ENCODE data around the gene PRKAA1.
A peak's percentile ranks its signal among the peaks of the same experiment; 100 is the strongest.
"Not testable (repeated sequence)": the region's sequence is repeated elsewhere in the genome, so short reads cannot be mapped to it uniquely, and the experiment has no call there.

The PRKAA1 gene

DNA sequence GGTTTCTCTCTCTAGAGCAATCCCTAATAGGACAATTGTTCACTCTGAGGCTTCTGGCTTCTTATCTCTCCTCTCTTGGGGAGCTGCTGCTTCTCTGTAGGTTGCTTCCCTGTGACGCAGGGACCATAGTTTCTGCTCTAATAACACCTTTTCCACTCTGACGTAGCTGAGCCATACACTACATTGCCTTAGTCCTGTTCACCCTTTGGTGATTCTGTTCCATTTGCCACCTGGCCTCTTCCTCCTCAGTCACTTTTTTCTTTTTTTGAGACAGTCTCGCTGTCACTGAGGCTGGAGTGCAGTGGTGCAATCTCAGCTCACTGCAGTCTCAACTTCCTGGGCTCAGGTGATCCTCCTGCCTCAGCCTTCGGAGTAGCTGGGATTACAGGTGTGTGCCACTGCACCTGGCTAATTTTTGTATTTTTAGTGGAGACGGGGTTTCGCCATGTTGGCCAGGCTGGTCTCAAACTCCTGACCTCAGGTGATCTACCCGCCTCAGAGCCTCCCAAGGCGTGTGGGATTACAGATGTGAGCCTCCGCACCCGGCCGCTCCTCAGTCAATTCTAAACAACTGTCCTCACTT, 27.4 kb upstream of the PRKAA1 start:
- peaks cover 42% of the 10 kb centered on the region for H3K36me3 ChIP-seq (ENCODE audit: control insufficient read depth, insufficient read depth, low read length)
- H3K27ac ChIP-seq (ENCODE audit: insufficient read depth, low read depth, low read length, poor library complexity, severe bottlenecking); H3K9me3 ChIP-seq (ENCODE audit: control insufficient read depth, low read length); H3K4me1 ChIP-seq (ENCODE audit: control insufficient read depth, insufficient read depth, low read length); H3K27me3 ChIP-seq (ENCODE audit: control insufficient read depth, insufficient read depth, low read length, poor library complexity, severe bottlenecking); H3K4me3 ChIP-seq (ENCODE audit: insufficient read depth, low read depth, low read length): not testable (repeated sequence)
- WGBS, 2 experiments, result 92 to 94% methylated on average over 11 of the region's 11 CpGs

DNA sequence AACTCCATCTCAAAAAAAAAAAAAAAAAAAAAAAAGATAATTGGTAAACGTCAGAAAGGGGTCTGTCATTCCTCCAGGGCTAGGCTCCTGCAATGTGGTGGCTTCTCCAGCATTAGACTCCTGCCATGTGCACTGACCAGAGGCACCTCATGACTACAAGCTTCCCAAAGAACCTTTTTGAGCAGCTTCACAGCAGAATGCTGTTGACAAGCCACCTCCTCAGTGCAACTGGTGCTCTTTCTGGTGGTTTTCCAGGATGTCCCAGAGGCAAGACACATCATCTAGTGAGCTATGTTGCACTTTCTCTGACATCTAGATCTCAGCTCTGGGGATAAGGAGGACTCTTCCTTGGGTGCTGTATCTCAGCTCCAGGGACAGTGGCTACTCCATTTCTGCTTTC, 25.3 kb upstream of the PRKAA1 start:
- H3K27ac ChIP-seq (ENCODE audit: insufficient read depth, low read depth, low read length, poor library complexity, severe bottlenecking), result no peak overlapping the region
- H3K27me3 ChIP-seq (ENCODE audit: control insufficient read depth, insufficient read depth, low read length, poor library complexity, severe bottlenecking), result no peaks in the 10 kb centered on the region
- WGBS, 2 experiments, result 67 to 81% methylated on average over 1 of the region's 1 CpG
- no peaks in the 10 kb centered on the region for H3K4me1 ChIP-seq (ENCODE audit: control insufficient read depth, insufficient read depth, low read length)
- no peaks in the 10 kb centered on the region for H3K9me3 ChIP-seq (ENCODE audit: control insufficient read depth, low read length)
- no peak overlapping the region for H3K4me3 ChIP-seq (ENCODE audit: insufficient read depth, low read depth, low read length)
- peaks cover 26% of the 10 kb centered on the region for H3K36me3 ChIP-seq (ENCODE audit: control insufficient read depth, insufficient read depth, low read length)

DNA sequence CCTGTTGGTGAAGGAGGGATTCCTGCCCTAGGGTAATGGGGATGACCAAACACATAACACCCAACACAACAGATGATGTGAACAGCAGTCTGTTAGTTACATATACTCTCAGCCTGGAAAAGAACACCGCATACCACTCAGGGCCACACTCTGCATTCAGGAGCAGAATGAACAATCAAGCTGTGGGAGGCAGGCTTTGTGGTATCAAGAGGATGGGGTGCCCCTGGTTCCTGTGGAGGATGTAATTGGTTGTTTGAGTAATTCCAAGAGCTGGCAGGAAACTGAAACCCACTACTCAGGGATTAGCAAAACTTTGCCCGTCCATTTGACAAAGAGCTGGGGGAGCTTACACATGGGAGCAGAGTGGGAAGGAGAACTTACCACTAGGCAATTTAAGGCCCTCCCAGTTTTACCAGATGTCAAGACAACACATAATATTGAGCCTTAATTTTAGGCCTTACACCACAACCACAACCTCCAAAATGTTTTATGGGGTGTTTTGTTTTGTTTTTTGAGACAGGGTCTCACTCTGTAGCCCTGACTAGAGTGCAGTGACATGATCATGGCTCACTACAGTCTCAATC, 15.6 kb upstream of the PRKAA1 start:
- Histone ChIP-seq H3K27ac (ENCODE audit: insufficient read depth, low read depth, low read length, poor library complexity, severe bottlenecking) (no peak overlapping the region), H3K27me3 (ENCODE audit: control insufficient read depth, insufficient read depth, low read length, poor library complexity, severe bottlenecking) (no peaks in the 10 kb centered on the region), H3K4me1 (ENCODE audit: control insufficient read depth, insufficient read depth, low read length) (peaks cover 6% of the 10 kb centered on the region), H3K36me3 (ENCODE audit: control insufficient read depth, insufficient read depth, low read length) (no peaks in the 10 kb centered on the region), H3K4me3 (ENCODE audit: insufficient read depth, low read depth, low read length) (no peak overlapping the region), H3K9me3 (ENCODE audit: control insufficient read depth, low read length) (no peaks in the 10 kb centered on the region)
- 51 to 61% methylated on average over 2 of the region's 2 CpGs for WGBS, 2 experiments

DNA sequence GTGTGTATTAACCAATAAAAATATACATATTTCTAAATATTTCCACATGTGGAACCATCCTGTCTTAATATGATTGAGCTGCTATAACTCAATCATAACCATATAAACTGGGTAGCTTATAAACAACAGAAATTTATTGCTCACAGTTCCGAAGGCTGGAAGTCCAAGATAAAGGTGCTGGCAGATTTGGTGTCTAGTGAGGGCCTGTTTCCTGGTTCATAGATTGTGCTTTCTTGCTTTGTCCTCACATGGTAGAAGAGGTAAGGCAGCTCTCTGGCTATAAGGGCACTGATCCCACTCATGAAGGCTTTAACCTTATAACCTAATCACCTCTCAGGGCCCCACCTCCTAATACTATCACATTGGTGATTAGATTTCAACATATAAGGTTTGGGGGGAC, 14.0 kb upstream of the PRKAA1 start:
- Histone ChIP-seq H3K36me3 (ENCODE audit: control insufficient read depth, insufficient read depth, low read length) (no peaks in the 10 kb centered on the region), H3K9me3 (ENCODE audit: control insufficient read depth, low read length) (no peaks in the 10 kb centered on the region), H3K27me3 (ENCODE audit: control insufficient read depth, insufficient read depth, low read length, poor library complexity, severe bottlenecking) (no peaks in the 10 kb centered on the region), H3K4me3 (ENCODE audit: insufficient read depth, low read depth, low read length) (no peak overlapping the region), H3K27ac (ENCODE audit: insufficient read depth, low read depth, low read length, poor library complexity, severe bottlenecking) (no peak overlapping the region), H3K4me1 (ENCODE audit: control insufficient read depth, insufficient read depth, low read length) (peaks cover 6% of the 10 kb centered on the region)
- 28 to 69% methylated on average over 1 of the region's 1 CpG for WGBS, 2 experiments

DNA sequence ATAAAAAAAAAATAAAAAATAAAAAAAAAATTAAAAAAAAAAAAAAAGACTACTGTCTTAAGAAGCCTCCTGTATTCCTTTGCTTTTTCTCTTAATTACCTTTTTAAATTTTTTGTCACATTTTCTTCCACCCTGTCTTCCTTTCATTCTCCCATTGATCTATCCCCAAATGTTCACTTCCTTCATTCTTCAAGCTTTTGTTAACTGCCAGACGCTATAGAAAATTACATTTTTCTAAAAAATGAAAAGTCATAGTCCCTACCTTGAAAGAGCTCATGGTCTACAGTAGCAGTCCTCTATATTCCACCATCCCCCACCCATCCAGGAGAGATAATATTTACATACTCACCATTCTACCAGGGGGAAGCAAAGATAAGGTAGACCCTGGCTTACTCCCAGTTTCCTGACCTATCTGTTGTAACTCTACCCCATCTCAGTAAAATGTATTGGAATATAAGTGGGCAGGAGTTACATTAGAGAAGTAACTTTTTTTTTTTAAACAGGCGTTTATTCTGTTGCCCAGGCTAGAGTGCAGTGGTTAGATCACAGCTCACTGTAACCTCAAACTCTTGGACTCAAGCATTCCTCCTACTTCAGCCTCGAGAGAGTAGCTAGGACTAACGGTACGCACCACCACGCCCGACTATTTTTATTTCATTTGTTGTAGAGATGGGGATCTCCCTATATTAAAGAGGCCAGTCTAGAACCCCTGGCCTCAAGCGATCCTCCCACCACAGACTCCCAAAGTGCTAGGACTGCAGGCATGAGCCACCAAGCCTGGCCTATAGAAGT, 3.8 kb upstream of the PRKAA1 start:
- Histone ChIP-seq H3K27ac (ENCODE audit: insufficient read depth, low read depth, low read length, poor library complexity, severe bottlenecking) (no peak overlapping the region), H3K36me3 (ENCODE audit: control insufficient read depth, insufficient read depth, low read length) (no peaks in the 10 kb centered on the region), H3K27me3 (ENCODE audit: control insufficient read depth, insufficient read depth, low read length, poor library complexity, severe bottlenecking) (no peaks in the 10 kb centered on the region), H3K9me3 (ENCODE audit: control insufficient read depth, low read length) (no peaks in the 10 kb centered on the region), H3K4me1 (ENCODE audit: control insufficient read depth, insufficient read depth, low read length) (peaks cover 6% of the 10 kb centered on the region), H3K4me3 (ENCODE audit: insufficient read depth, low read depth, low read length) (no peak overlapping the region)
- WGBS, 2 experiments, result 86 to 93% methylated on average over 5 to 8 of the region's 8 CpGs

DNA sequence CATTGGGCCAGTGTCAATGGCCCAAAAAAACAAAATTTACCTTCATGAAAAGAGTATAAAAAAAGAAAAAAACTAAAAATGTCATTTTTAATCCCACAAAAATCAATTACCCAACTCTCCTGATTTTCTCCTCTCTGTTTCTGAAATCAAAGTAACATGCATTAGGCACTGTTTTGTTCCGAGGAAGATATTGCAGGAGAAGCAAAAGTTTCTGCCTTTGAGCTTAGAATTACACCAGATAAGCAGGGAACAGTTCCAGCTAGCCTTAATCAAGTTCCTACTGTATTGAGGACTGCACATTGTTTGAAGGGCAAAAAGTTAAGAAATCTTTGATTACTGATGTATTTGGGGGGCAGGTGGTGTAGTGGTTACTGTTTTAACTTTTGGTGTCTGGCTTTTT, 1.1 kb upstream of the PRKAA1 start:
- H3K27ac ChIP-seq (ENCODE audit: insufficient read depth, low read depth, low read length, poor library complexity, severe bottlenecking), result no peak overlapping the region
- H3K9me3 ChIP-seq (ENCODE audit: control insufficient read depth, low read length), result no peaks in the 10 kb centered on the region
- H3K4me3 ChIP-seq (ENCODE audit: insufficient read depth, low read depth, low read length), result peak overlapping the region; percentile 78
- H3K36me3 ChIP-seq (ENCODE audit: control insufficient read depth, insufficient read depth, low read length), result no peaks in the 10 kb centered on the region
- H3K27me3 ChIP-seq (ENCODE audit: control insufficient read depth, insufficient read depth, low read length, poor library complexity, severe bottlenecking), result no peaks in the 10 kb centered on the region
- 0% methylated on average over 1 of the region's 1 CpG for WGBS, 2 experiments
- peaks cover 10% of the 10 kb centered on the region for H3K4me1 ChIP-seq (ENCODE audit: control insufficient read depth, insufficient read depth, low read length)

DNA sequence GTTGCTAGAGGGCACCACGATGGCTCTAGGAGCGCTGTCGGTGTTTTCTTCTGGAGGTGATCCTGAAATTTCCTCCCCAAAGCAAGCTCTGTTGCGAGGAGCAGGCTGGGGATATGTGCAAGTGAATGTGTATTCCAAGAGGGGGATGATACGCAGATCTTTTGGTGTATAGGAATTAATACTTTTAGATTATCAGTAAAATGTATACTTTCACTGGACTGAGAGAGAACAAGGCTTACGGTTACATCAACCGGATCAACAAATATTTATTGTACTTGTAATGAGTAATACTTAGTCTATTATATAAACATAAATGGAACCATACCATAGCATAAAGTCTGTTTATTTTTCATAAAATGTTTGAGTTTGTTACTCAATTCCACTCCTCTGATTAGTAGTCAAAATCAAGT, 632 bp upstream of the PRKAA1 start:
- H3K4me1 ChIP-seq (ENCODE audit: control insufficient read depth, insufficient read depth, low read length), result peaks cover 10% of the 10 kb centered on the region
- 0 to 1% methylated on average over 5 of the region's 7 CpGs for WGBS, 2 experiments
- H3K4me3 ChIP-seq (ENCODE audit: insufficient read depth, low read depth, low read length), result peak overlapping the region; percentile 78
- peak overlapping the region; percentile 87 for H3K27ac ChIP-seq (ENCODE audit: insufficient read depth, low read depth, low read length, poor library complexity, severe bottlenecking)
- H3K36me3 ChIP-seq (ENCODE audit: control insufficient read depth, insufficient read depth, low read length), result no peaks in the 10 kb centered on the region
- no peaks in the 10 kb centered on the region for H3K9me3 ChIP-seq (ENCODE audit: control insufficient read depth, low read length)
- no peaks in the 10 kb centered on the region for H3K27me3 ChIP-seq (ENCODE audit: control insufficient read depth, insufficient read depth, low read length, poor library complexity, severe bottlenecking)

DNA sequence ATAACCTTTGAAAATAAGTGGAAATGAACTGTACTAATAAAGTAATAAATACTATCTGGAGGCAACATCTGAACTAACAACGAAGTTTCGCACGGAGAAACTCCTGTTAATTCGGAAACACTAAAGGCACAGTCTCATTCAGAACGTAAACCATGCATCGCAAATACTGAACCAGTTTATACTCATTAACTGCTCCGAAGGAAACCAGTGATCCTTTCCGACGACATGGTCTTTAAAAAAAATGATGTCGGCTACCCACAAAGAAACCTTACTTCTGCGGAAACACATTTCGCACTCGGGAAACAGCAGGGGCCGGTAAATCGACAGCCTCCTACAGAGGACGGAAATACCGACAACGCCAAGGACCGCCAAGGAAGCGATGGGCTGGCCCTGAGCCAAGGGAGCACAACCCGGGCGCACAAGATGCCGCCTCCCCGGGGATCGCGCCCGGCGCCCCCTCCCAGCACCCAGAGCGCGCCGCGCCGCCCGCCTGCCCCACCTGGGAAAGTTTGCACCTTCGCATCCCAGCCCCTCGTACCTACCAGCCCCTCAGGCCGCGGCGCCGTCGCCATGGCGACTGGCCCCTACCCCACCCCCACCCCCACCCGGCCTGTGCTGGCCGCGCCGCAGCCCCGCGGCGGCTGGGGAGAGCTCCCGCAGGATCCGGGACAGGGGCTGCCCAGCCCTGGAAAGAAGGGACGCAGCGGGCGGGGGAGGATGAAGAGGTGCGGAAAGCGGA, 732 bp downstream of the PRKAA1 start:
- Histone ChIP-seq H3K27me3 (ENCODE audit: control insufficient read depth, insufficient read depth, low read length, poor library complexity, severe bottlenecking) (no peaks in the 10 kb centered on the region), H3K27ac (ENCODE audit: insufficient read depth, low read depth, low read length, poor library complexity, severe bottlenecking) (peak overlapping the region; percentile 92)
- 0% methylated on average over 55 to 56 of the region's 56 CpGs for WGBS, 2 experiments

DNA sequence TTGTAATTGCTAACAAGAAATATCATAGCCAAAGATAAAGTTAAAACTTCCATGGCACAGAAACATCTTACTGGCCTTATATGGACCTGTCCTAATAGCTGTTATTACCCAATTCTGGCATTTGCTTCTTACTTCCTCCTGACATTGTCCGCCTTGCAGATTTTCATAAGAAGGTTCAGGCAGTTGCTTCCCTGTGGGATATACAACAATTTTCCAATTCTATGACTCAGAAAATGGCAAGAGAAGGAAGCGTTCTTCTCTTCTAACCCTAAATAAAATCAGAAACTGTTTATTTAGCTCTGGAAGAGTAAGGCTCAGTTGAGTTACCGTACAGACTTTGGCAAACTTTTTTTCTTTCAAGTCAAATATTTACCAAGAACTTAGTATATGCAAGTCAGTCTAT, 1.7 kb downstream of the PRKAA1 start:
- 93 to 94% methylated on average over 3 of the region's 3 CpGs for WGBS, 2 experiments
- Histone ChIP-seq H3K27ac (ENCODE audit: insufficient read depth, low read depth, low read length, poor library complexity, severe bottlenecking) (no peak overlapping the region), H3K27me3 (ENCODE audit: control insufficient read depth, insufficient read depth, low read length, poor library complexity, severe bottlenecking) (no peaks in the 10 kb centered on the region), H3K4me3 (ENCODE audit: insufficient read depth, low read depth, low read length) (peak overlapping the region; percentile 78), H3K9me3 (ENCODE audit: control insufficient read depth, low read length) (no peaks in the 10 kb centered on the region), H3K36me3 (ENCODE audit: control insufficient read depth, insufficient read depth, low read length) (no peaks in the 10 kb centered on the region), H3K4me1 (ENCODE audit: control insufficient read depth, insufficient read depth, low read length) (peaks cover 10% of the 10 kb centered on the region)

More for the DNA sequence above, 732 bp downstream of the PRKAA1 start:
- peak overlapping the region; percentile 78 for H3K4me3 ChIP-seq (ENCODE audit: insufficient read depth, low read depth, low read length)
- no peaks in the 10 kb centered on the region for H3K9me3 ChIP-seq (ENCODE audit: control insufficient read depth, low read length)
- no peaks in the 10 kb centered on the region for H3K36me3 ChIP-seq (ENCODE audit: control insufficient read depth, insufficient read depth, low read length)
- peaks cover 10% of the 10 kb centered on the region for H3K4me1 ChIP-seq (ENCODE audit: control insufficient read depth, insufficient read depth, low read length)

DNA sequence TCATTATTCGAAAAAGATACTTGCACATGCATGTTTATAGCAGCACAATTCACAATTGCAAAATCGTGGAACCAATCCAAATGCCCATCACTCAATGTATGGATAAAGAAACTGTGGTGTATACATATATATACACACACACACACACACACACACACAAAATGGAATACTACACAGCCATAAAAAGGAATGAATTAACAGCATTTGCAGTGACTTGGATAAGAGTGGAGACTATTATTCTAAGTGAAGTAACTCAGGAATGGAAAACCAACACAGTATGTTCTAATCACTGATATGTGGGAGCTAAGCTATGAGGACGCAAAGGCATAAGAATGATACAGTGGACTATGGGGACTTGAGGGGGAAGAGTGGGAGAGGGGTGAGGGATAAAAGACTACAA, 3.3 kb downstream of the PRKAA1 start:
- H3K27ac ChIP-seq (ENCODE audit: insufficient read depth, low read depth, low read length, poor library complexity, severe bottlenecking); H3K36me3 ChIP-seq (ENCODE audit: control insufficient read depth, insufficient read depth, low read length); H3K4me3 ChIP-seq (ENCODE audit: insufficient read depth, low read depth, low read length); H3K27me3 ChIP-seq (ENCODE audit: control insufficient read depth, insufficient read depth, low read length, poor library complexity, severe bottlenecking); H3K4me1 ChIP-seq (ENCODE audit: control insufficient read depth, insufficient read depth, low read length); H3K9me3 ChIP-seq (ENCODE audit: control insufficient read depth, low read length): not testable (repeated sequence)
- WGBS, 2 experiments, result 82 to 100% methylated on average over 2 of the region's 3 CpGs
